HepG2 (cell line): ENCODE data around the gene POU6F1. TPM values are rescaled to one million over a fixed set of nuclear protein-coding genes. Genes with fewer than 3 reads are reported as not detected.

ENCODE experiments used
- CREM ChIP-seq, 2 experiments: sonication (generic) in 1 of 2; formaldehyde crosslinking in 1 of 2; IDR thresholded peaks; 2 replicates each; pipeline versions ENCODE4 v1.4.0 to v1.6.1; 2016 to 2020; ENCODE audit warnings: antibody characterized with exemption in 1 of 2, mild to moderate bottlenecking in 1 of 2, missing genetic modification reagents in 1 of 2
- KDM1A ChIP-seq: IDR thresholded peaks from 2 replicates; pipeline ENCODE4 v1.6.1; 2016; ENCODE audit warnings: missing compliant biosample characterization
- KLF15 ChIP-seq: sonication (generic); formaldehyde crosslinking; IDR thresholded peaks from 2 replicates; pipeline ENCODE4 v1.8.1; 2023; ENCODE audit warnings: borderline replicate concordance, mild to moderate bottlenecking, inconsistent platforms, missing genetic modification reagents, mixed read lengths
- MEF2D ChIP-seq: sonication (generic); formaldehyde crosslinking; IDR thresholded peaks from 2 replicates; pipeline ENCODE4 v1.5.1; 2020; ENCODE audit warnings: mild to moderate bottlenecking, missing genetic modification reagents
- MIXL1 ChIP-seq: IDR thresholded peaks from 2 replicates; pipeline ENCODE4 v1.6.1; 2016
- PCBP2 ChIP-seq: fragments of 200-400 bp; formaldehyde crosslinking; optimal IDR thresholded peaks from 2 replicates; pipeline ENCODE3; 2018; ENCODE audit warnings: low read length, low read depth; ENCODE audit not compliant: poor library complexity, severe bottlenecking
- RNF2 ChIP-seq: fragments of 450-650 bp; conservative IDR thresholded peaks from 2 replicates; pipeline ENCODE4 v1.6.1; 2016; ENCODE audit warnings: low read depth
- RXRB ChIP-seq: IDR thresholded peaks from 2 replicates; pipeline ENCODE4 v1.6.1; 2016; ENCODE audit warnings: borderline replicate concordance, missing genetic modification reagents, missing compliant biosample characterization
- ZNF468 ChIP-seq: sonication (generic); formaldehyde crosslinking; IDR thresholded peaks from 2 replicates; pipeline ENCODE4 v1.8.0; 2022; ENCODE audit warnings: mild to moderate bottlenecking, moderate library complexity, missing genetic modification reagents
- ZNF768 ChIP-seq: sonication (generic); formaldehyde crosslinking; IDR thresholded peaks from 2 replicates; pipeline ENCODE4 v1.4.0; 2020; ENCODE audit warnings: missing genetic modification reagents
- ZNF891 ChIP-seq: sonication (generic); formaldehyde crosslinking; IDR thresholded peaks from 2 replicates; pipeline ENCODE4 v1.5.0; 2020; ENCODE audit warnings: mild to moderate bottlenecking, missing genetic modification reagents
- polyA plus RNA-seq, 8 experiments: library from polyadenylated mRNA; depleted of rRNA in 3 of 8; stranded (reverse) in 7 of 8; unstranded in 1 of 8; fragments of >200 nt; fragmentation: Illumina TruSeq in 4 of 8; extraction: Trizol in 4 of 8; gene quantifications; 2 replicates each; pipeline versions ENCODE4 v1.2.1 to v1.2.3, GENCODE V29; 2011 to 2016; ENCODE audit warnings: low read depth in 4 of 8, missing spikeins in 1 of 8, mixed read lengths in 1 of 8; ENCODE audit not compliant: insufficient read depth in 1 of 8
- total RNA-seq, 5 experiments: library from RNA; depleted of rRNA; stranded (reverse); fragments of >200 nt; fragmentation: Illumina TruSeq; extraction: Trizol; gene quantifications; 2 replicates each; pipeline ENCODE4 v1.2.3, GENCODE V29; 2016; ENCODE audit warnings: low read depth in 1 of 5
- TF ChIP-seq, protein P1 (sequence below): sonication (generic); formaldehyde crosslinking; IDR thresholded peaks from 2 replicates; pipeline ENCODE4 v1.4.0; 2020; ENCODE audit warnings: missing genetic modification reagents
- TF ChIP-seq, protein P2 (sequence below): sonication (generic); formaldehyde crosslinking; IDR thresholded peaks from 2 replicates; pipeline ENCODE4 v1.5.1; 2020; ENCODE audit warnings: mild to moderate bottlenecking, missing genetic modification reagents, borderline replicate concordance
- TF ChIP-seq, protein P3 (sequence below): sonication (generic); formaldehyde crosslinking; IDR thresholded peaks from 2 replicates; pipeline ENCODE4 v1.5.1; 2020; ENCODE audit warnings: mild to moderate bottlenecking, missing genetic modification reagents, borderline replicate concordance
- TF ChIP-seq, protein P4 (sequence below): sonication (generic); formaldehyde crosslinking; IDR thresholded peaks from 2 replicates; pipeline ENCODE4 v1.8.0; 2022; ENCODE audit warnings: low read depth, missing genetic modification reagents
- TF ChIP-seq, protein P5 (sequence below): sonication (generic); formaldehyde crosslinking; IDR thresholded peaks from 2 replicates; pipeline ENCODE4 v1.4.0; 2020; ENCODE audit warnings: missing genetic modification reagents

The POU6F1 gene
- total and polyA plus RNA-seq, 2 of the 13 experiments (the other 11 are each of a cell fraction or from before 2014, with no cell fraction given): 0.48 to 0.51 TPM

DNA sequence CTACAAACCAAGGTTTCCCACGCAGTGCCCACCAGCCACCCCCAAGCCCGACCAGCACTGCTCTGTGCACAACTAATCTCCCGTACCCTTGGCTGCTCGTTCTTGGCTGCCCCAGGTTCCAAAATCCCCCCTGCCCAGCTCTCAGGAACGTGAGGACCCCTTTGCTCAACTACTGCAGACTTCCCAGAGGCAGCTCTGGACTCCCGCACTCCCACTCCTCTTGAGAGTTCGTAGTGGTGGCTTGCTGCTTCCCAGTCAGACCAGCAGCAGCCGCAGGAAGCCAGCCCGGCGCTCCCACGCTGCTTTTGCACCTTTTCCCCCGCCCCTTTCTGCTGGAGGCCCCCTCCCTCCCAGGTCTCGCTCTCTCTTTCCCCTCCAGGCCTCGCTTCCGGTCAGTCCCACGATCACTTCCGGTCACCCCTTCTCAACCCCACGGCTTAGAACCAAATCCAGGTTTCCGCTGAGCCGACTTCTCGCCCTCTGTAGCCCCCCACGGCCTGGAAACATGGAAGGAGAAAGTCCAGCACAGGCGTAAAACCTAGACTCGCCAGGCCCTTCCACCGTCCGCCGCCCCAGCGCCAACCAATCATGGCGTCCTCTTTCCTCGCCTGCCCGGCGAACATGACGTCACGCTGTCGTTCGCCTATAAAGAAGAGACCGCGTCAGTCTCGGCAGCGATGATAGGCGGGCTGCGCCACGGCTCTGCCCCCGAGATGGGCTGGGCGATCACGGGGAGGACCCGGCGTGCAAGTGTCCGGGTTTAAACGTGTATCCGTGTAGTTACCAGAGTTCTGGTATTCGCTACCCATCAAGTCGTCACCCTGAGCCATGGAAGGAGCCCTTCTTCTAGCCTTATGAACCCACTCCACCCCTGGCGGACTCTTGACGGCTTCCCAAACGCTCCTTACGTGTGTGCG, 45.1 kb downstream of the POU6F1 start, which contains the start of gene TFCP2 (continued):
- TF ChIP-seq, protein P1, sequence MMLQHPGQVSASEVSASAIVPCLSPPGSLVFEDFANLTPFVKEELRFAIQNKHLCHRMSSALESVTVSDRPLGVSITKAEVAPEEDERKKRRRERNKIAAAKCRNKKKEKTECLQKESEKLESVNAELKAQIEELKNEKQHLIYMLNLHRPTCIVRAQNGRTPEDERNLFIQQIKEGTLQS (CRISPR knock-in tag): no peak
- TF ChIP-seq ZNF891 (CRISPR knock-in tag) (no peak), ZNF768 (CRISPR knock-in tag) (peak; percentile 34; the same call in 1 of the 2 replicates), KDM1A (CRISPR knock-in tag) (no peak), PCBP2 (no peak), MEF2D (CRISPR knock-in tag) (peak; percentile 55; the same call in 1 of the 2 replicates), MIXL1 (CRISPR knock-in tag) (no peak), CREM (IDR thresholded peaks at IDR 0.05) (peak; percentile 96), CREM (CRISPR knock-in tag; IDR thresholded peaks at IDR 0.05) (peak; percentile 67; the same call in 1 of the 2 replicates), ZNF468 (CRISPR knock-in tag) (no peak), KLF15 (no peak), RNF2 (peak; percentile 77), RXRB (CRISPR knock-in tag) (no peak; the same call in 1 of the 2 replicates)
- TF ChIP-seq, protein P2, sequence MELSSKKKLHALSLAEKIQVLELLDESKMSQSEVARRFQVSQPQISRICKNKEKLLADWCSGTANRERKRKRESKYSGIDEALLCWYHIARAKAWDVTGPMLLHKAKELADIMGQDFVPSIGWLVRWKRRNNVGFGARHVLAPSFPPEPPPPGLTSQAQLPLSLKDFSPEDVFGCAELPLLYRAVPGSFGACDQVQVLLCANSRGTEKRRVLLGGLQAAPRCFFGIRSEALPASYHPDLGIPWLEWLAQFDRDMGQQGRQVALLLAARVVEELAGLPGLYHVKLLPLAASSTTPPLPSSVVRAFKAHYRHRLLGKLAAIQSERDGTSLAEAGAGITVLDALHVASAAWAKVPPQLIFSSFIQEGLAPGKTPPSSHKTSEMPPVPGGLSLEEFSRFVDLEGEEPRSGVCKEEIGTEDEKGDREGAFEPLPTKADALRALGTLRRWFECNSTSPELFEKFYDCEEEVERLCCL (CRISPR knock-in tag): 0 out of 2 replicates have a peak, but pooled peaks have one; percentile 16
- TF ChIP-seq, protein P3, sequence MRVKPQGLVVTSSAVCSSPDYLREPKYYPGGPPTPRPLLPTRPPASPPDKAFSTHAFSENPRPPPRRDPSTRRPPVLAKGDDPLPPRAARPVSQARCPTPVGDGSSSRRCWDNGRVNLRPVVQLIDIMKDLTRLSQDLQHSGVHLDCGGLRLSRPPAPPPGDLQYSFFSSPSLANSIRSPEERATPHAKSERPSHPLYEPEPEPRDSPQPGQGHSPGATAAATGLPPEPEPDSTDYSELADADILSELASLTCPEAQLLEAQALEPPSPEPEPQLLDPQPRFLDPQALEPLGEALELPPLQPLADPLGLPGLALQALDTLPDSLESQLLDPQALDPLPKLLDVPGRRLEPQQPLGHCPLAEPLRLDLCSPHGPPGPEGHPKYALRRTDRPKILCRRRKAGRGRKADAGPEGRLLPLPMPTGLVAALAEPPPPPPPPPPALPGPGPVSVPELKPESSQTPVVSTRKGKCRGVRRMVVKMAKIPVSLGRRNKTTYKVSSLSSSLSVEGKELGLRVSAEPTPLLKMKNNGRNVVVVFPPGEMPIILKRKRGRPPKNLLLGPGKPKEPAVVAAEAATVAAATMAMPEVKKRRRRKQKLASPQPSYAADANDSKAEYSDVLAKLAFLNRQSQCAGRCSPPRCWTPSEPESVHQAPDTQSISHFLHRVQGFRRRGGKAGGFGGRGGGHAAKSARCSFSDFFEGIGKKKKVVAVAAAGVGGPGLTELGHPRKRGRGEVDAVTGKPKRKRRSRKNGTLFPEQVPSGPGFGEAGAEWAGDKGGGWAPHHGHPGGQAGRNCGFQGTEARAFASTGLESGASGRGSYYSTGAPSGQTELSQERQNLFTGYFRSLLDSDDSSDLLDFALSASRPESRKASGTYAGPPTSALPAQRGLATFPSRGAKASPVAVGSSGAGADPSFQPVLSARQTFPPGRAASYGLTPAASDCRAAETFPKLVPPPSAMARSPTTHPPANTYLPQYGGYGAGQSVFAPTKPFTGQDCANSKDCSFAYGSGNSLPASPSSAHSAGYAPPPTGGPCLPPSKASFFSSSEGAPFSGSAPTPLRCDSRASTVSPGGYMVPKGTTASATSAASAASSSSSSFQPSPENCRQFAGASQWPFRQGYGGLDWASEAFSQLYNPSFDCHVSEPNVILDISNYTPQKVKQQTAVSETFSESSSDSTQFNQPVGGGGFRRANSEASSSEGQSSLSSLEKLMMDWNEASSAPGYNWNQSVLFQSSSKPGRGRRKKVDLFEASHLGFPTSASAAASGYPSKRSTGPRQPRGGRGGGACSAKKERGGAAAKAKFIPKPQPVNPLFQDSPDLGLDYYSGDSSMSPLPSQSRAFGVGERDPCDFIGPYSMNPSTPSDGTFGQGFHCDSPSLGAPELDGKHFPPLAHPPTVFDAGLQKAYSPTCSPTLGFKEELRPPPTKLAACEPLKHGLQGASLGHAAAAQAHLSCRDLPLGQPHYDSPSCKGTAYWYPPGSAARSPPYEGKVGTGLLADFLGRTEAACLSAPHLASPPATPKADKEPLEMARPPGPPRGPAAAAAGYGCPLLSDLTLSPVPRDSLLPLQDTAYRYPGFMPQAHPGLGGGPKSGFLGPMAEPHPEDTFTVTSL (CRISPR knock-in tag): peak; percentile 53; the same call in 1 of the 2 replicates
- TF ChIP-seq, protein P4, sequence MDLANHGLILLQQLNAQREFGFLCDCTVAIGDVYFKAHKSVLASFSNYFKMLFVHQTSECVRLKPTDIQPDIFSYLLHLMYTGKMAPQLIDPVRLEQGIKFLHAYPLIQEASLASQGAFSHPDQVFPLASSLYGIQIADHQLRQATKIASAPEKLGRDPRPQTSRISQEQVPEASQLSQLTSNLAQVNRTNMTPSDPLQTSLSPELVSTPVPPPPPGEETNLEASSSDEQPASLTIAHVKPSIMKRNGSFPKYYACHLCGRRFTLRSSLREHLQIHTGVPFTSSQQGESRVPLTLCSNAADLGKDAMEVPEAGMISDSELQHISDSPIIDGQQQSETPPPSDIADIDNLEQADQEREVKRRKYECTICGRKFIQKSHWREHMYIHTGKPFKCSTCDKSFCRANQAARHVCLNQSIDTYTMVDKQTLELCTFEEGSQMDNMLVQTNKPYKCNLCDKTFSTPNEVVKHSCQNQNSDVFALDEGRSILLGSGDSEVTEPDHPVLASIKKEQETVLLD (CRISPR knock-in tag): no peak
- TF ChIP-seq, protein P5, sequence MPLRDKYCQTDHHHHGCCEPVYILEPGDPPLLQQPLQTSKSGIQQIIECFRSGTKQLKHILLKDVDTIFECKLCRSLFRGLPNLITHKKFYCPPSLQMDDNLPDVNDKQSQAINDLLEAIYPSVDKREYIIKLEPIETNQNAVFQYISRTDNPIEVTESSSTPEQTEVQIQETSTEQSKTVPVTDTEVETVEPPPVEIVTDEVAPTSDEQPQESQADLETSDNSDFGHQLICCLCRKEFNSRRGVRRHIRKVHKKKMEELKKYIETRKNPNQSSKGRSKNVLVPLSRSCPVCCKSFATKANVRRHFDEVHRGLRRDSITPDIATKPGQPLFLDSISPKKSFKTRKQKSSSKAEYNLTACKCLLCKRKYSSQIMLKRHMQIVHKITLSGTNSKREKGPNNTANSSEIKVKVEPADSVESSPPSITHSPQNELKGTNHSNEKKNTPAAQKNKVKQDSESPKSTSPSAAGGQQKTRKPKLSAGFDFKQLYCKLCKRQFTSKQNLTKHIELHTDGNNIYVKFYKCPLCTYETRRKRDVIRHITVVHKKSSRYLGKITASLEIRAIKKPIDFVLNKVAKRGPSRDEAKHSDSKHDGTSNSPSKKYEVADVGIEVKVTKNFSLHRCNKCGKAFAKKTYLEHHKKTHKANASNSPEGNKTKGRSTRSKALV (CRISPR knock-in tag): no peak
